Fibroblast of the conjunctiva (primary cell): ENCODE data around the gene RUNX2.

Source experiments
- DNase-seq: peaks from one replicate; pipeline ENCODE4 v3.0.0-alpha.2; 2010; ENCODE audit warnings: low read depth

The RUNX2 gene

DNA sequence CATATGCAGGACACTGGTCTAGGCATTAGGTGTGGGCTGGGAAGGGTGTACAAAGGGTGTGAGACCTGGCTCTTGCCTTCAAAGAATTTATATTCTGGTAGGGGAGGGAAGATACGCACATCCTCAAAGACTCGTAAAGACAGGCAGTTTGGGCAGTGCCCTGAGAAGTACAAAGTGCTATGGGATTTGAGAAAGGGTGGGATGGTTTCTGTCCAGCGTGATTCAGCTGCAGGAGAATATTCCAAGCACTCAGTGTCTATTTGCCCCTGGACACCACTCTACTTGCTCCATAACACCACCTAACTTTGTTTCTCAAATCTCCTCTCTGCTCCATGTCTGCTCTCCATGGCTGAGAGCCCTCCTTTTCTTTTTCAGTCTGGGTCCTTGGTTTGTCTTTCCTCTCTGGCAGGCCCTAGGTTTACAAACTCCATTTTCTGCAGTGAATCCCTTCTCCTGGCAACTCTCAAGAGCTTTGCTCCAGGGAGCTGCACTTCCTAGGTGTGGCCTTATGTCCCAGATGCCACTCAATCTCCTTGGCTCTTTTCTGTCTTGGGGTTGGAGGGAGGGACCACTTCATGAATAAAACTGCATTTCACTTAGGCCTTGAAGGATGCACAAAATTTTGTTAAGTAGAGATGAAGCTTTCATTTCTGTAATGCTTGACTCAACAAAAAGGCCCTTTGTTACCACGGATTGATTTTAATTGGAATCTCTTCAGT lies 377.2 kb downstream of the RUNX2 start:
- no peak for DNase-seq

DNA sequence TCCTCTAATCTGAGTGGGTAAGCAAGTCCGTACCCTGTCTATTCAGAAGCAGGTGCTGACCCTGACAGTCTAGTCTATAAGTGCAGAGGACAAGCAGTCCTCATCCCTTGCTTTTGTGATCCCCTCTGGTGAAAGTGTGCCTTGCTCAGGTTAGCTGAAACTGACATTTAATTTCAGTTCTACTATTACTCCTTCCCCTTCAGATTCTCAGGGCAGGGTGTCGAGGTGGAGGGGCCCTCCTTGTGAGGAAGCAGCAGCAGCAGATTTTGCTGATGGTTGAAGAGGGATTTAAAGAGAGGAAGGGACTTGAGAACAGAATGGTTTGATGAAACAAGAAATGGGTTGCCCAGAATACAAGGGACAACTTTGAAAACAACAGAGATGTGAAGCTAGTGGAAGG lies 378.2 kb downstream of the RUNX2 start:
- DNase-seq: no peak

- no peak for DNase-seq
Measured at GRCh38 chr6:45707176-45707575, 379.0 kb downstream of the RUNX2 start.

DNA sequence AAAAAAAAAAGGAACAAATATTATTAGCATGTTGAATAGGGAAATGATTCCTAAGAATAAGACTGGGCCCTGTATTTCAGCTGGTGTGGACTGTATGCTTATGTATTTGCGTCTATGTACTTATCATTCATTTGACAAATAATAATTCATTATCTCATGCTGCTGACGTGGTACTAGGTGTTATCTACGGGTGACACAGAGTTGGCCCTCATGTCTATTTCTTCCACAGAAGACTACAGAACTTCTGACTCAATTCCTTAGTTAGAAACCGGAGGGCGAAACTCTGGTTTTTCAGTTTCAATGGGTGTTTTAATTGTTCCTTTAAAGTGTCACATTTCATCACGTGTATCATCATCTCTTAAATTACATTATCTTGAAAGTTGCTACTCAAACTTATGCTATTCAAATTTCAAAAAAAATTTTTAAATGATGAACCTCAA lies 381.7 kb downstream of the RUNX2 start:
- DNase-seq: no peak

DNA sequence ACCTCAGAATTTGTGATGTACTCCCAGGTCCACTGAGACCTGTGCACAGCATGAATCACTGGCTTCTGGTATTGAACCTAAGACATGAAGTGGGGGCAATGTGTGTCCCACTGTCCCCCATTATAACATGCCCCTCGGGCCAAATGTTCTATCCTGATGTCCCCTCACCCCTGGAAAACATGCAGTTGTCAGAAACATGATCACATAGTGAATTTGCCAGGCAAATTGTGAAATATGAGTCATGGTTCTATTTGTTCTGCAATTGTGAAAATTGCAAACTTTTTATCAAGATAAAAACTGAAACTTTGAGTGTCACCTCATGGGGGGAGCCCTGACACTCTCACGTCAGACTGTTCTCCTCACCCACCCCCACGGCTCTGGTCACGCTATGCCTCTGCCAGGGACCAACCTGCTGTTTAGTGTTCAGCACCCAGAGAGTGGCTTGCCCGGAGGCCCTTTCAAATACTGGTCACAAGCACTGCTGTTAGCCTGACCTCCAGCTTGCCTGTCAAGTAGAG lies 382.2 kb downstream of the RUNX2 start:
- DNase-seq: no peak

DNA sequence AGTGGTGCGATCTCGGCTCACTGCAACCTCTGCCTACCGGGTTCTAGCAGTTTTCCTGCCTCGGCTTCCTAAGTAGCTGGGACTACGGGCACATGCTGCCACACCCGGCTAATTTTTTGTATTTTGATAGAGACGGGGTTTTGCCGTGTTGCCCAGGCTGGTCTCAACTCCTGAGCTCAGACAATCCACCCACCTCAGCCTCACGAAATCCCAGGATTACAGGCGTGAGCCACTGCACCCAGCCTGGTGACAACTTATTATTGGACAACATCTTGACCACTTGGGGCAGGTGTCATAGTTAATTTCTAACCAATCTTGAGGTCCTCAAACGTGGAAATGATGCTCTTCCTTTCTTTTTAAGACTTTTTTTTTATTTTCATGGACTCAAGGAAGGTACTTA lies 383.9 kb downstream of the RUNX2 start:
- DNase-seq: no peak

DNA sequence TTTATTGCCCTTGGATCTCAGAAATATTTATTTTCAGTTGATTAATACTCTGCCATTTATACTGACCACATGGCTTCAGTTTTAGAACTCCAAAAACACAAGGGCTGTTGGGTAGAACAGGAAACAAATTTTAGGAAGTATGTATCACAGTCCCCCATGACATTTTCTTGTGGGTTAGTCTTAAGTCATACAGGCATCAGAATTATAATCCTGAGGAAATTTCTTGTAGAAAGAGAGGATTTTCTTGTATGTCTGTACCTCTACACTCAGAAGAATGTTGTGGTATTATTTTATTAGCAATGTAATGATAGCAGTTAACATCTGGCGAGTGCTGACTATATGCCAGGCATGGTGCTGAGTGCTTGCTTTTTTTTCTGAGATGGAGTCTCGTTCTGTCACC lies 384.7 kb downstream of the RUNX2 start:
- no peak for DNase-seq
